A549 (cell line): ENCODE data around the gene TSC22D2. TPM values are rescaled to one million over a fixed set of nuclear protein-coding genes. Genes with fewer than 3 reads are reported as not detected.

ENCODE experiments used
- ATAC-seq, 2 experiments: fragments of 200-7000 bp in 1 of 2; fragments of >200 bp in 1 of 2; cut with Nextera tagmentation in 1 of 2; cut with Tn5 transposase in 1 of 2; 3 replicates each; pipeline versions ENCODE4 v1.8.0 to v1.9.1; 2018 to 2020; ENCODE audit warnings: mild to moderate bottlenecking in 1 of 2, moderate library complexity in 1 of 2
- CTCF ChIA-PET: fragments of 300-600 bp; sonication (Branson Sonifier 250); formaldehyde crosslinking; extraction: SDS; loops from one replicate; lab custom pipeline; 2021; ENCODE audit warnings: antibody characterized with exemption, inconsistent platforms; lab: Yijun Ruan, JAX
- POLR2A ChIA-PET: fragments of 350-600 bp; formaldehyde crosslinking; extraction: SDS; loops from one replicate; lab custom pipeline; 2021; ENCODE audit warnings: antibody characterized with exemption, inconsistent platforms; lab: Yijun Ruan, JAX
- DNase-seq, 2 experiments: peaks; one replicate each; pipeline versions ENCODE4 v3.0.0 to v3.0.0-alpha.2; 2011 to 2016; ENCODE audit warnings: low read depth in 1 of 2, low spot score in 1 of 2
- FAIRE-seq: peaks from 2 replicates; lab custom pipeline; 2011; peaks lifted over from hg19 to GRCh38; lab: Jason Lieb, UNC
- H3K27ac ChIP-seq, 2 experiments: fragments of >200 bp; sonication (Bioruptor Twin); formaldehyde crosslinking; 3 replicates each; pipeline ENCODE4 v1.5.1; 2016 to 2017
- H3K4me1 ChIP-seq: fragments of >200 bp; sonication (Bioruptor Twin); formaldehyde crosslinking; 3 replicates; pipeline ENCODE4 v1.6.1; 2016
- H3K4me2 ChIP-seq: fragments of >200 bp; sonication (Bioruptor Twin); formaldehyde crosslinking; 3 replicates; pipeline ENCODE4 v1.6.1; 2016
- H3K4me3 ChIP-seq: fragments of >200 bp; sonication (Bioruptor Twin); formaldehyde crosslinking; 3 replicates; pipeline ENCODE4 v1.5.1; 2016
- H3K9me3 ChIP-seq: fragments of >200 bp; sonication (Bioruptor Twin); formaldehyde crosslinking; 3 replicates; pipeline ENCODE4 v1.6.1; 2016
- CBX2 ChIP-seq: fragments of 200-600 bp; sonication (generic); IDR thresholded peaks from 2 replicates; pipeline ENCODE4 v1.6.1; 2016; ENCODE audit warnings: low read depth, mild to moderate bottlenecking, borderline replicate concordance
- CBX8 ChIP-seq: fragments of 200-600 bp; sonication (generic); IDR thresholded peaks from 2 replicates; pipeline ENCODE4 v1.6.1; 2016
- CHD4 ChIP-seq: fragments of 200-600 bp; sonication (generic); IDR thresholded peaks from 2 replicates; pipeline ENCODE4 v1.6.1; 2016; ENCODE audit warnings: antibody characterized with exemption, mild to moderate bottlenecking, borderline replicate concordance
- EHF ChIP-seq: fragments of 250-450 bp; sonication (Bioruptor Pico); IDR thresholded peaks from 2 replicates; pipeline ENCODE4 v1.5.0; 2020; ENCODE audit warnings: mild to moderate bottlenecking
- EHMT2 ChIP-seq: fragments of 200-600 bp; sonication (generic); IDR thresholded peaks from 2 replicates; pipeline ENCODE4 v1.6.1; 2016; ENCODE audit warnings: antibody characterized with exemption, low read depth, mild to moderate bottlenecking, moderate library complexity
- EP300 ChIP-seq, 2 experiments: fragments of >200 bp; sonication (Bioruptor Twin); formaldehyde crosslinking; IDR thresholded peaks; 2 replicates in 1 of 2; 3 replicates in 1 of 2; pipeline ENCODE4 v1.6.1; 2016 to 2017
- FOSB ChIP-seq: fragments of 250-450 bp; sonication (Bioruptor Pico); IDR thresholded peaks from 2 replicates; pipeline ENCODE4 v1.5.0; 2020; ENCODE audit warnings: mild to moderate bottlenecking, moderate library complexity
- FOXS1 ChIP-seq: fragments of 250-450 bp; sonication (Bioruptor Pico); IDR thresholded peaks from 2 replicates; pipeline ENCODE4 v1.5.0; 2020; ENCODE audit warnings: mild to moderate bottlenecking, moderate library complexity
- HOXA7 ChIP-seq: fragments of 250-450 bp; sonication (Bioruptor Pico); IDR thresholded peaks from 2 replicates; pipeline ENCODE4 v1.5.0; 2020; ENCODE audit warnings: mild to moderate bottlenecking, moderate library complexity
- HOXB13 ChIP-seq: fragments of 250-450 bp; sonication (Bioruptor Pico); IDR thresholded peaks from 2 replicates; pipeline ENCODE4 v1.5.0; 2020; ENCODE audit warnings: low read depth, mild to moderate bottlenecking, moderate library complexity
- JUN ChIP-seq, 2 experiments: fragments of >200 bp; sonication (Bioruptor Twin); formaldehyde crosslinking; IDR thresholded peaks; 2 replicates in 1 of 2; 3 replicates in 1 of 2; pipeline ENCODE4 v1.6.1; 2016 to 2017
- KDM1A ChIP-seq: fragments of 200-600 bp; sonication (generic); IDR thresholded peaks from 2 replicates; pipeline ENCODE4 v1.6.1; 2016; ENCODE audit warnings: low read depth, mild to moderate bottlenecking
- MAX ChIP-seq: IDR thresholded peaks from 2 replicates; pipeline ENCODE4 v1.6.1; 2012
- MYC ChIP-seq: IDR thresholded peaks from 2 replicates; pipeline ENCODE4 v1.6.1; 2012; ENCODE audit warnings: mild to moderate bottlenecking, inconsistent platforms, low read length, improper control_type of control experiment, borderline replicate concordance
- NPAS2 ChIP-seq: fragments of 250-450 bp; sonication (Bioruptor Pico); IDR thresholded peaks from 2 replicates; pipeline ENCODE4 v1.8.0; 2022; ENCODE audit warnings: mild to moderate bottlenecking, moderate library complexity, borderline replicate concordance
- PHF8 ChIP-seq: fragments of 200-600 bp; sonication (generic); IDR thresholded peaks from 2 replicates; pipeline ENCODE4 v1.6.1; 2016; ENCODE audit warnings: low read depth, mild to moderate bottlenecking, antibody characterized with exemption, moderate library complexity, borderline replicate concordance
- RAD21 ChIP-seq, 2 experiments: fragments of >200 bp in 1 of 2; sonication (Bioruptor Twin) in 1 of 2; formaldehyde crosslinking in 1 of 2; IDR thresholded peaks in 1 of 2; conservative IDR thresholded peaks in 1 of 2; 2 replicates in 1 of 2; 3 replicates in 1 of 2; pipeline ENCODE4 v1.6.1; 2012 to 2018; ENCODE audit warnings: inconsistent platforms in 1 of 2
- RFX5 ChIP-seq: fragments of 450-650 bp; IDR thresholded peaks from 2 replicates; pipeline ENCODE4 v1.7.1; 2014; ENCODE audit warnings: antibody characterized with exemption, mild to moderate bottlenecking, moderate library complexity
- SMC3 ChIP-seq: fragments of >200 bp; sonication (Bioruptor Twin); formaldehyde crosslinking; IDR thresholded peaks from 3 replicates; pipeline ENCODE4 v1.6.1; 2018; ENCODE audit warnings: inconsistent platforms
- TFCP2L1 ChIP-seq: fragments of 250-450 bp; sonication (Bioruptor Pico); IDR thresholded peaks from 2 replicates; pipeline ENCODE4 v1.5.0; 2021; ENCODE audit warnings: mild to moderate bottlenecking
- TP53 ChIP-seq: fragments of 250-450 bp; sonication (Bioruptor Pico); IDR thresholded peaks from 2 replicates; pipeline ENCODE4 v1.5.0; 2021; ENCODE audit warnings: mild to moderate bottlenecking, moderate library complexity
- ZFP36 ChIP-seq: fragments of 450-650 bp; IDR thresholded peaks from 2 replicates; pipeline ENCODE4 v1.6.1; 2014; ENCODE audit warnings: borderline replicate concordance; ENCODE audit not compliant: partially characterized antibody
- WGBS: methylation state at CpG from one replicate; pipeline ENCODE4 v1.1.6; 2017; ENCODE audit errors: missing lambda C conversion rate; 5-methylcytosine and 5-hydroxymethylcytosine counted together
- polyA plus RNA-seq, 4 experiments: library from polyadenylated mRNA; depleted of rRNA in 3 of 4; stranded (reverse); fragments of >200 nt; fragmentation: RNase III in 1 of 4; extraction: RNeasy Plus Mini Kit Qiagen cat#74134 plus additional on column Dnase treatment in 1 of 4; gene quantifications; 2 replicates in 3 of 4; 3 replicates in 1 of 4; pipeline ENCODE4 v1.2.3, GENCODE V29; 2011 to 2017
- TF ChIP-seq, protein P1 (sequence below): fragments of 150-350 bp; IDR thresholded peaks from 2 replicates; pipeline ENCODE4 v1.6.1; 2014; ENCODE audit warnings: low read depth, mild to moderate bottlenecking, low read length
- TF ChIP-seq, protein P2 (sequence below): fragments of >200 bp; sonication (Bioruptor Twin); formaldehyde crosslinking; IDR thresholded peaks from 2 replicates; pipeline ENCODE4 v1.6.1; 2016
- TF ChIP-seq, protein P3 (sequence below): fragments of >200 bp; sonication (Bioruptor Twin); formaldehyde crosslinking; IDR thresholded peaks from 3 replicates; pipeline ENCODE4 v1.6.1; 2016

The TSC22D2 gene
- polyA plus RNA-seq, 2 of the 4 experiments (the other 2 are of a cell fraction): 8.8 to 13.9 TPM

- Histone ChIP-seq H3K27ac (no peak overlapping the region), H3K4me2 (no peak overlapping the region), H3K9me3 (no peaks in the 10 kb centered on the region), H3K4me1 (no peaks in the 10 kb centered on the region), H3K4me3 (no peak overlapping the region)
- peak in 1 of 2 experiments; percentile 41; a peak in 2 of 6 replicates for ATAC-seq
- POLR2A ChIA-PET: interaction anchor here (0.8 kb wide), 1 partner anchor 23 kb away, joined by 3 read pairs; the partner anchor contains the start of gene TSC22D2
- TF ChIP-seq, protein P1, sequence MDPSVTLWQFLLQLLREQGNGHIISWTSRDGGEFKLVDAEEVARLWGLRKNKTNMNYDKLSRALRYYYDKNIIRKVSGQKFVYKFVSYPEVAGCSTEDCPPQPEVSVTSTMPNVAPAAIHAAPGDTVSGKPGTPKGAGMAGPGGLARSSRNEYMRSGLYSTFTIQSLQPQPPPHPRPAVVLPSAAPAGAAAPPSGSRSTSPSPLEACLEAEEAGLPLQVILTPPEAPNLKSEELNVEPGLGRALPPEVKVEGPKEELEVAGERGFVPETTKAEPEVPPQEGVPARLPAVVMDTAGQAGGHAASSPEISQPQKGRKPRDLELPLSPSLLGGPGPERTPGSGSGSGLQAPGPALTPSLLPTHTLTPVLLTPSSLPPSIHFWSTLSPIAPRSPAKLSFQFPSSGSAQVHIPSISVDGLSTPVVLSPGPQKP: no peak
- TF ChIP-seq CBX8: no peak
- no peak for TF ChIP-seq KDM1A
- no peak for TF ChIP-seq NPAS2 (CRISPR knock-in tag)
- no peak for TF ChIP-seq RFX5
- no peak for TF ChIP-seq EHF (CRISPR knock-in tag)
- no peak for TF ChIP-seq FOSB (CRISPR knock-in tag)
- no peak for TF ChIP-seq RAD21 (conservative IDR thresholded peaks at IDR 0.05 in 1 of 2, IDR thresholded peaks at IDR 0.05 in 1 of 2)
- no peak for TF ChIP-seq PHF8
- TF ChIP-seq EHMT2: no peak
- TF ChIP-seq TFCP2L1 (CRISPR knock-in tag): no peak
- no peak for TF ChIP-seq FOXS1
- no peak for TF ChIP-seq SMC3
- TF ChIP-seq CBX2: no peak
- TF ChIP-seq JUN (IDR thresholded peaks at IDR 0.05): no peak
- no peak for TF ChIP-seq EP300 (IDR thresholded peaks at IDR 0.05)
- TF ChIP-seq, protein P2, sequence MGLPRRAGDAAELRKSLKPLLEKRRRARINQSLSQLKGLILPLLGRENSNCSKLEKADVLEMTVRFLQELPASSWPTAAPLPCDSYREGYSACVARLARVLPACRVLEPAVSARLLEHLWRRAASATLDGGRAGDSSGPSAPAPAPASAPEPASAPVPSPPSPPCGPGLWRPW: no peak
- TF ChIP-seq, all 56 proteins: peak for 0
- 74% methylated on average over 6 of the region's 6 CpGs for WGBS
- no peak for DNase-seq
- FAIRE-seq: no peak
- CTCF ChIA-PET: interaction anchor here (1.2 kb wide), 1 partner anchor 9 kb away, joined by 6 read pairs; no protein-coding TSS in a partner anchor
These were observed 22.5 kb upstream of the TSC22D2 start for GRCh38 chr3:150385296-150386242.

DNA sequence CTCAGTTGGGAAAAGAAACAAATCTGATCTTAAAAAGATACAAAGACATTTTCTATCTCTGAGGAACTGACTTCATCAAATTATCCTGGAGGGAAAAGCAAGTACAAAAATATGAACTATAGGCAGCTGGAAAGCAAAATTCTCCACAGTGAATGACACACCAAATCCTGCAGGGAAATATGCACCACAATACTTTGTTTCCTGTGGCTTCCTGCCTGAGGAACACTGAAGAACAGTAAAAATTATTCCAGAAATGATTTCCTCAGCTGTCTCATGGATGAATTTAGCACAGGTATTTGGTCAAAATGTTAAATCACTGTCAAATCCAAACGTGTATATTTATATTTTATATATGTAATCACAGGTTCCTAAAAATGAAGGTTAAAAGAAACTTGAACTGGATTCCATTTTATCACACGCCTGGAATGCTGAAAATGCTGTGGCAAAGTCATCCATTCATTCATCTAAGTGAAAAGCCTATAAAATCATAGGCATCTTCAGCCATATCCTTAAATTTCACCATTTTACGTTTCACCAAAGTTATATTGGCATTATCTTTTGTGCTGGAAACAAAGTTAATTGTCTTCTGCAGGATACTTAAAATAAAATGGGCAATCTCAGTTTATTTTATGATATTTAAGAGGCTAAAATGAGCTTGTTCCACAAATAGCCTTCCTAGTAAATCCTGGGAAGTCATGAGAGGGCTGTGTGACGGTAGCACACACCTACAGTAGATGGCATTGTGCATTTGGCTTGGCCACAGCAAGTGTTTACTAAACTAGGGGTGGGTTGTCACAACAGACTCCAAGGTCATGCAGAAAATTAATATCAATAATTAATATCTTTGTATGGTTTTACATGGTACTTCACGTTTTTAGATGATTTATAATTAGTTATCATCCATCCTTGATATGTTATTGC is 19.3 kb upstream of the TSC22D2 start:
- ATAC-seq (no peak), DNase-seq (no peak), FAIRE-seq (no peak)
- no peak overlapping the region for H3K4me3 ChIP-seq
- H3K9me3 ChIP-seq: no peaks in the 10 kb centered on the region
- H3K4me1 ChIP-seq: peaks cover 6% of the 10 kb centered on the region; the same call in 1 of the 3 replicates
- no peak overlapping the region for H3K4me2 ChIP-seq
- no peak overlapping the region for H3K27ac ChIP-seq
- WGBS: 73% methylated on average over 5 of the region's 5 CpGs
- TF ChIP-seq, protein P2: no peak
- no peak for TF ChIP-seq TP53
- no peak for TF ChIP-seq MAX
- TF ChIP-seq, protein P1: no peak
- TF ChIP-seq MYC: no peak
- TF ChIP-seq HOXA7 (CRISPR knock-in tag): no peak
- TF ChIP-seq CHD4: no peak
- TF ChIP-seq, protein P3, sequence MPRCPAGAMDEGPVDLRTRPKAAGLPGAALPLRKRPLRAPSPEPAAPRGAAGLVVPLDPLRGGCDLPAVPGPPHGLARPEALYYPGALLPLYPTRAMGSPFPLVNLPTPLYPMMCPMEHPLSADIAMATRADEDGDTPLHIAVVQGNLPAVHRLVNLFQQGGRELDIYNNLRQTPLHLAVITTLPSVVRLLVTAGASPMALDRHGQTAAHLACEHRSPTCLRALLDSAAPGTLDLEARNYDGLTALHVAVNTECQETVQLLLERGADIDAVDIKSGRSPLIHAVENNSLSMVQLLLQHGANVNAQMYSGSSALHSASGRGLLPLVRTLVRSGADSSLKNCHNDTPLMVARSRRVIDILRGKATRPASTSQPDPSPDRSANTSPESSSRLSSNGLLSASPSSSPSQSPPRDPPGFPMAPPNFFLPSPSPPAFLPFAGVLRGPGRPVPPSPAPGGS: no peak
- no peak for TF ChIP-seq HOXB13 (CRISPR knock-in tag)
- TF ChIP-seq ZFP36: no peak
- TF ChIP-seq TFCP2L1 (CRISPR knock-in tag): no peak
- POLR2A ChIA-PET: no interaction called here
- CTCF ChIA-PET: interaction anchor here (1.6 kb wide), 1 partner anchor 12 kb away, joined by 3 read pairs; no protein-coding TSS in a partner anchor
